NCI-H1694 treated with DMSO at 0.1 percent for 48 hours (cell line): ENCODE data around the gene USP21.

Experiments used
- DNase-seq: peaks from one replicate; lab custom pipeline; 2025; lab: John Stamatoyannopoulos, UW

The USP21 gene

DNA sequence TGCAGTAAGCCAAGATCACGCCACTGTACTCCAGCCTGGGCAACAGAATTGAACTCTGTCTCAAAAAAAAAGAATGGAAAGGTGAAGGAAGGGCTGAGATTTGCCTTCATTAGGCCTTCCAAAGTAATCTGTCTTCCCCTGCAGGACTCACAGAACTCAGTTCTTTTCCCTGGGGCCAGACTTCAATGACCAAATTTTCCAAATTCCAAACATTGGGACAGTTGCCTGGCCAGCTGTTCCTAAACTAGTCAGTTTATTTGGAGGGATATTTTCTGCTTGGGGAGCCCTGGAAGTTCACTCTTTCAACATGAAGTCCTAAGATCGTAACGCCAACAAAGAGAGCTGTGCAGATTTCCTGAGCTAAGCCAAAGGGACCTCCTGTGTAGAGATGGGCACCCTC lies 21.4 kb upstream of the USP21 start:
- no peak for DNase-seq

DNA sequence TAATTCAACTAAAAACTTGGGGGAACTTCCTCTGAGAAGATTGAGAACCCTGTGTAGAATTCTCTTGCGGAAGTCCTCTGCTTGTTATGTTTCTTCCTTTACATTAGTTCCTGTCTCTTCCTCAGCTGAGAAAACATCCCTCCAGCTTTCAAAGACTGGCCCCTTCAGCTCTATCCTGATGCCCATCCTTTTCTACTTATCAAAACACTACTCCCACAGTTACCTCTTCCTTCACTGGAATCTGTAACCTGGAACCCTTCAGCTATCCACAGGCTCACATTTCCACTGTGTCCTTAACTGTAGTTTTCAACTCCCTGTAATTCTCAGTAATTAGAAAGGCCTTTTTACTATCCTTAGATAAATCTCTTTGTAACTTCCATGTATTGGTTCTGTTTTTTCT lies 20.9 kb upstream of the USP21 start:
- DNase-seq = no peak

DNA sequence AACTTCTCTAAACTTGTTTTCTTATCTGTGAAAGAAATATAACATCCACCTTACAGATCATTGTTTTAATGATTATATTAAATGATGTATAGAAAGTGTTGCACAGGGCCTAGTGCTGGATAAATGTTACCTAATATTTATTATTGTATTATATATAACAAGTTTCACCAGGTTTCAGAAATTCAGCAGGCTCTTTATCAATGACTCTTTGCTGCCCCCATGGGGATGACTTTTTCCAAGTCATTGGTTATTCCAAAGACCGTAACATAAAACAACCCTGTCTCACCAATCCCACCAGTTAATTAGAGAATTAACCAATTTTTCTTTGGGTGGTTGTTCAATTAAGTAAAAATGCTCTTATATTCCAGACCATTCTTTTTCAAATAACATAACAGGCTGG lies 19.5 kb upstream of the USP21 start:
- peak; percentile 45 for DNase-seq

DNA sequence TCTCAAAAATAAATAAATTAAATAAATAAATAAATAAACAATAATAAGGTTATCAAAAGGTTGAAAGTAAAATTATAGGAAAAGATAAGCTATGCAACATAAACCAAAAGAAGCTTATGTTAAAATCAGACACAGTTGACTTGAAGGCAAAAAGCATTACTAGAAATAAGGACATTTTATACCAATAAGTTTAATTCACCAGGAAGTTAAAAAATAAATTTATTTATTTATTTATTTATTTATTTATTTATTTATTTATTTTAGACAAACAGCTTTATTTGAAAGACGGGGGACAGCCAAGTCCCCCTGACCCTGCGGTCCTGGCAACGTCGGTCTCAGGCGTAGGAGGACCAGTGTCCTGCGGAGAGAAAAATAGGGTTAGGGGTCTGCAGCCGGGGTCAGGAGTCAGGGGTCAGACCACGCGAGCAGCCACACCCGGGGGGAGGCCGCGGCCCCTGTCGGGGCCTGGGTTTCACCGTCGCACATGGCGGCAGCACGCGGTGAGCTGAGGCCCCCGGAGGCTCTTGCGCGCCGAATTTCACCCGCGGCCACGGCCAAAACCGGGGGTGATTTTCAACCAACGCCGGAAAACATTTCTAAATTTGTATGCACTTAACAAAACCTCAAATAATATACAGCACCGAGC lies 18.4 kb upstream of the USP21 start:
- no peak for DNase-seq

DNA sequence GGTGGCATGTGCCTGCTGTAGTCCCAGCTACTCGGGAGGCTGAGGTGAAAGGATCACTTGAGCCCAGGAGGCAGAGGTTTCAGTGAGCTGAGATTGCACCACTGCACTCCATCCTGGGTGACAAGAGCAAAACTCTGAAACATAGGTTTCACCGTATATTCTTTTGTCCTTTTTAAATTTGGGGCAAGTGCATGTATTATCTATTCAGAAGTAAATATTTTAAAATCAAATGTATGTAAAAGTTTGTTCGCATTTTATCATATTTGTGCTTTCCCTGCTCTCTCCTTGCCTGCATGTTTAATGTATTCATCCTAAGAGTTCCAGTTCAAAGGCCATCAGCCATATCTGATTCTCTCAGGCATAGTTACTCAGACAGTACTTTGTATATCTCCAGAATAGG lies 13.5 kb upstream of the USP21 start:
- DNase-seq = peak; percentile 35

DNA sequence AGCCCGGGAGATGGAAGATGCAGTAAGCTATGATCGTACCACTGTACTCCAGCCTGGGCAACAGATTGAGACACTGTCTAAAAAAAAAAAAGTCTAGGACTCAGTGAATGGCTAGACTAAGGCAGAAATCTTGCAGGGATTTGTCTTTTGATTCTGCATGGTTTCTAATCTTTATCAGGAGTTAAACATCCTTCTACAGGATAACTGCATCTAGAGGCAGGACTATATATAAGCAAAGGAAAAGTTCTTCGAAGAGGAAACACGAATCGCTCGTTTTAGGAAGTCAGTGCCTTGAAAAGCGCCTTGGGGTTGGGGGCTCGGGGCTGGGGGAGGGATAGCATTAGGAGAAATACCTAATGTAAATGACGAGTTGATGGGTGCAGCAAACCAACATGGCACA lies 6.1 kb upstream of the USP21 start:
- DNase-seq = no peak

DNA sequence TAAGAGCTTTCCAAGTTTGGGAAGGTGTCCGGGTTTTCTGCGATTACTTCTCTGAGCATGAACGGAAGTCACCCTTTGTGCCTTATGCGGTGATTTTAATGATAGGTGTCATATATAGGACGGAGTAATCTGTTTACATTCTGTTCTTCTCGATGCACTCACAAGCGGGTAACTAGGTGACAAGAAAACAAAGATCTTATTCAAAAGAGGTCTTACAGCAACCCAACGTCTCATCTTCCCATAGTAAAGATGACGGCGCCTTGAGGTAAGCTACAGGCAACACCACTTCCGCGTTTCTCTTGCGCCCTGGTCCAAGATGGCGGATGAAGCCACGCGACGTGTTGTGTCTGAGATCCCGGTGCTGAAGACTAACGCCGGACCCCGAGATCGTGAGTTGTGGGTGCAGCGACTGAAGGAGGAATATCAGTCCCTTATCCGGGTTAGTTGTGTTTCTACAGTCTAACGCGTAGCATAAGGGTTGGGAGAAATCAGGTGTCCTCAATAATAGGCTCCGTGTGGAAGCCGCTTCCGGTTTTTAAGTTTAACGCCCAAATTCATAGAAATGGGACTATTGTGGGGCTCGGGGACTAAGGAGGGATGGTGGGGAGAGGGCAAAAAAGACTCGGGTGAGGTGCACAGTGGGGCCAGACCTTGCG lies 5.5 kb upstream of the USP21 start, which contains the start of gene UFC1:
Gene UFC1, plus strand, starts transcription at position 297 of the 656 bp plus-strand sequence. Its CDS starts 20 bp downstream, at position 317.
- DNase-seq = peak; percentile 95

DNA sequence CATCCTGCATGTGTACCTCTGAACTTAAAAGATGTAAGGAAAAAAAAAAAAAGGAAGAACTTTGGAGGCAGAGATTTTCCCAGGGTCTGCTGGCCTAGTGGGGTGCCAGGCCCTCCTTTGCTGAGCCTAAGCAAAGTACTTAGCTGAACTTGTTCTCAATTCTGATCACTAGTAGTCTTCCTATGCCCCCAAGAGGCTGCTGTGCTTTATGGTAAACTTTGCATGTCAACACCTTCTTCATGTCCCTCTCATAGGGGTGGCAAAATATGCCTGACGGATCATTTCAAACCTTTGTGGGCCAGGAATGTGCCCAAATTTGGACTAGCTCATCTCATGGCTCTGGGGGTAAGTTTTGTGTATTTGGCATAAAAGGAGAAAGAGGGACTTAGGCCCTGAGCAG lies 1.4 kb upstream of the USP21 start:
- DNase-seq = no peak

DNA sequence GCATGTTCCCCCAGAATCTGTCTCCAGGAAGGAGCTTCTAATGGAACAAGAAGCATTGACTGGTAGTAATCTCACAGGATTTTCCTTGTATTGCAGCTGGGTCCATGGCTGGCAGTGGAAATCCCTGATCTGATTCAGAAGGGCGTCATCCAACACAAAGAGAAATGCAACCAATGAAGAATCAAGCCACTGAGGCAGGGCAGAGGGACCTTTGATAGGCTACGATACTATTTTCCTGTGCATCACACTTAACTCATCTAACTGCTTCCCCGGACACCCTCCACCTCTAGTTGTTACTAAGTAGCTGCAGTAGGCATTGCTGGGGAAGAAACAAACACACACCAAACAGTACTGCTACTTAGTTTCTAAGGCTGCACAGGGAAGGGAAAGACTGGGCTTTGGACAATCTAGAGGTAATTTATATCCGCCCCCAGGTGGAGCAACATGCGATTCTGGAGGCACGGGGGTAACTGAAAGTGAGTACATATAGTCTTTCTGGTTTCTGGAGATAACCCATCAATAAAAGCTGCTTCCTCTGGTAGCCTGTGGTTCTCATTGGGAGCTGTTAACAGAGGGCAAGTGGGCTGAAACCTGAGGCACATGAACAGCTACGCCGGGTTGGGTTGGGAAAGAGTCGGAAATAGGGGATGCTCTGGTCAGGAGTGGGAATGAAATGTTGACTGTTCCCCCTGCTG lies 837 bp upstream of the USP21 start:
- no peak for DNase-seq

DNA sequence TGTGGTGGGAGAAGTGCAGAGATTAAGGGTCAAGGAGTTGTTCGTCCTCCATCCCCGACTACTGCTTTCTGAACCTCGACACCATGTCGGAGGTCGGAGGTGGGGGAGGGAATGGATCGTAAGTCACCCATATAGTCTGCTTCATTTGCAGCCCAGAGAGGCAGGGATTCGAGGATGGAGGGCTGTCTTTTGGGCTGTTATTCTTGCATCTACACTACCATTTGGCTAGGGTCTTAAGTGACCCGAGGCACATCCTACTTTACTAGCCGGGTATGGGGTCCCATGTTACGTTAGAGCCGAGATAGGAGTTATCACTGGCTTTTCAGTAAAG lies 578 bp downstream of the USP21 start:
- DNase-seq = no peak

DNA sequence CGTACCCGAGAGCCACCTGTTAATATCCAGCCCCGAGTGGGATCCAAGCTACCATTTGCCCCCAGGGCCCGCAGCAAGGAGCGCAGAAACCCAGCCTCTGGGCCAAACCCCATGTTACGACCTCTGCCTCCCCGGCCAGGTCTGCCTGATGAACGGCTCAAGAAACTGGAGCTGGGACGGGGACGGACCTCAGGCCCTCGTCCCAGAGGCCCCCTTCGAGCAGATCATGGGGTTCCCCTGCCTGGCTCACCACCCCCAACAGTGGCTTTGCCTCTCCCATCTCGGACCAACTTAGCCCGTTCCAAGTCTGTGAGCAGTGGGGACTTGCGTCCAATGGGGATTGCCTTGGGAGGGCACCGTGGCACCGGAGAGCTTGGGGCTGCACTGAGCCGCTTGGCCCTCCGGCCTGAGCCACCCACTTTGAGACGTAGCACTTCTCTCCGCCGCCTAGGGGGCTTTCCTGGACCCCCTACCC lies 1.4 kb downstream of the USP21 start:
- no peak for DNase-seq

DNA sequence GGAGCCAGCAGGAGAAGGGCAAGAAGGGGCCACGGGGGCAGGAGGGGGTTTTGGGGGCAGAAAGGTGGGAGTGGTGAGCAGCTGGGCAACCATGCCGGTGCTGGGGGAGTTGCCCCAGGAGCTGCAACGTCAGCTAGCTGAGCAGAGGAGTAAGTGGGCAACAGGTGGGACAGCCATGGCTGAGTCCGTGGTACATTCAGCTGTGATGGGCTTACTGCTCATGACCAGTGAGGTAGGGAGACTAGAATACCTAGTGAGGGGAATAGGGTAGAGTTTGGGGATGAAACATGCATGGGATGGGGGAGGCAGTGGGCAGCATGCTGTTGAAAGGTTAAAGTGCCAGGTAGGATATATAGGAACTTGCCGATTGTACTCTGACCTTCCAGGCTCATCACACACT lies 2.4 kb downstream of the USP21 start:
- DNase-seq = no peak

DNA sequence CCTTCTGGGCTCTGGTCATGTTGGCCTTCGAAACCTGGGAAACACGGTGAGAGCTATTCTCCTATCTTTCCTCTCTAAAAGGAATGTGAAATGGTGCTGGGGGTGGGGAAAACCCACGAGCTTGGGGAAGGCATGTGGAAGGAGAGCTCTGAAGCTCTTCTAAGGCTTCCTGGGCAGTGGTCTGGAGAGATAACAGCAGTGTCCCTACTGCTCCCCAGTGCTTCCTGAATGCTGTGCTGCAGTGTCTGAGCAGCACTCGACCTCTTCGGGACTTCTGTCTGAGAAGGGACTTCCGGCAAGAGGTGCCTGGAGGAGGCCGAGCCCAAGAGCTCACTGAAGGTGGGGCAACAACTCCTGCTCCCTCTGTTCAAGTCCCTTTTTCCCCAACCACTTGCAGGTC lies 2.8 kb downstream of the USP21 start:
- no peak for DNase-seq

DNA sequence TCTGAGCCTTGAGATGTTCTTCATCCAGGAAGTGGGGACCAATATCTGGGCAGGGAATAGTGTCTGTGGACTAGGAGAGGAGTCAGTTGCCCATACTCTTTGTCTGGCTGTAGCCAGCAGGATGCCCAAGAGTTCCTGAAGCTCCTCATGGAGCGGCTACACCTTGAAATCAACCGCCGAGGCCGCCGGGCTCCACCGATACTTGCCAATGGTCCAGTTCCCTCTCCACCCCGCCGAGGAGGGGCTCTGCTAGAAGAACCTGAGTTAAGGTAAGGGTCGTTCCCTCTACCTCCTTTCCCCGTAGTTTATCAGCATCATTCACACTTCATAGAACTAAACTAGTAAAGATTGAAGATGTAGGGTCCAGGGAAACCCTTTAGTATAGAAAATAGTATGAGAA lies 3.5 kb downstream of the USP21 start:
- DNase-seq = no peak

DNA sequence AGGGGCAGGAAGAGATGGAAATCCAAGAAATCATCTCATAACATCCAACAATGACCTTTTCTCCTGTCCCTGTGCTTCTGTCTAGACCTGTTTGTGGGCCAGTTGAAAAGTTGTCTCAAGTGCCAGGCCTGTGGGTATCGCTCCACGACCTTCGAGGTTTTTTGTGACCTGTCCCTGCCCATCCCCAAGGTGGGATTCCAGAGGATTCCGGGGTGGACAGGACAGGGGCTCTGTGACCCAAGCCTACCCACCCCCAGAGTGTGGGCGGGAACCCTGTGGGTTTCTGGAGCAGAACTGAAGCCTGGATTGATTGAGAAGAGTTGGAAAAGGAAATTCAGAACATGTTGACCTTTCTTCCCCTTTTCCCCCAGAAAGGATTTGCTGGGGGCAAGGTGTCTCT lies 4.5 kb downstream of the USP21 start:
- DNase-seq = no peak

DNA sequence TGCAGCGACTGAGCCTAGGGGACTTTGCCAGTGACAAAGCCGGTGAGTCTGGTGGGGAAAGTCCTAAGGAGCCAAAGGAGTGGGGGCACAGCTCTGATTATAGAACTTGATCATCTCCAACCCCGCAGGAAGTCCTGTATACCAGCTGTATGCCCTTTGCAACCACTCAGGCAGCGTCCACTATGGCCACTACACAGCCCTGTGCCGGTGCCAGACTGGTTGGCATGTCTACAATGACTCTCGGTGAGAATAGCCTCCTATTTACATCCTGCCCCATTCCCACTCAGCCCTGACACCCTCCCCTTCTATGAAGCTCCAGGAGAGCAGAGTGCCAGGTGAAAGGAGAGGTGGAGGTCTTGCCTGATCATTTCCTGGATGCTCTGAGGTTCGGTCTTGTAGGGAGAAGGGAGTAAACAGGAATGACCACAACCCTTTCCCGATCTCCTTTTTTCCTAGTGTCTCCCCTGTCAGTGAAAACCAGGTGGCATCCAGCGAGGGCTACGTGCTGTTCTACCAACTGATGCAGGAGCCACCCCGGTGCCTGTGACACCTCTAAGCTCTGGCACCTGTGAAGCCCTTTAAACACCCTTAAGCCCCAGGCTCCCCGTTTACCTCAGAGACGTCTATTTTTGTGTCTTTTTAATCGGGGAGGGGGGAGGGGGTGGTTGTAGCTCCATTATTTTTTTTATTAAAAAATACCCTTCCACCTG lies 5.8 kb downstream of the USP21 start:
- DNase-seq = no peak

DNA sequence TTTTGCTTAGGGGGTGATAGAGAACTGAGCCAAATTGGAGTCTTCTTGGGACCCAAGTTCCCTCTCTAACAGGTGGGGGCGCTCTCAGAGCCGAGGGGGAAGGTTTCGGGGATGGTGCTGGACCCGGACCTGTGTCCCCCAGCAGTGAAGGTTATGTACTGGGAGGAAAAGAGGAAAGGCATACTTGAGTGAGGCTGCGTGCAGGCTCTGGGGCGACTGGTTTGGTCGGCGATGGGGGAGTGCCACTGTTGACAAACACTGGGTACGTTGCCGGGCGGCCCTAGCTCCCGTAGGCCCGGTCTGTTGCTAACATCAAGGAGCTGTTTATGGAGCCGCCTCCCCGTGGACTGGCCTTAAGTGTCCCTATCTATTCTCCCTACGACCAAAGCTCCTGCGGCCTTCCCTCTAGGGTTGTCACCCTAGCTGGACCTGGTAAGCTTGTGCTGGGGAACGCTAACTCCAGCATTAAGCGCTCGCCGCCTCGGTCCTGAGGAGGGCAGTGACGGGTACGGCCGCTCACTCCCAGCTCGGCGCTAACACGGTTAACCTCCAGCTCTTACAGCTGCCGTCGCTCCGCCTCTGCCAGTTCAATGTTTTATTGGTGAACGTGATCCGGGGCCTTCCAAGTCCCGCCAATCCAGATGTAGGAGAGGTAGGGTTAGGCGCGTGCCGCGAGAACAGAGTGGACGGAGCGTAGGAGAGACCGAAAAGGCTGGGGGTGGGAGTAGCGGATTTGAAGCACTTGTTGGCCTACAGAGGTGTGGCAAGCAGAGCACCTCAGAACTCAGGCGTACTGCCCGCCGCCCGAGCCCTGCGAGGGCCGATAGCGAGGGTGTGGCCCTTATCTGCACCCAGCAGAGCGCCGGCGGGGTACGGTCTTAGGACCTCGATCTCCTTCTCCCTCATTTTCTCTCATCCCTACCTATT lies 6.7 kb downstream of the USP21 start, which contains the start of gene PPOX:
Gene PPOX, plus strand, starts transcription at position 685 of the 927 bp plus-strand sequence. CDS start 422 bp downstream, outside the sequence.
- peak; percentile 99 for DNase-seq

DNA sequence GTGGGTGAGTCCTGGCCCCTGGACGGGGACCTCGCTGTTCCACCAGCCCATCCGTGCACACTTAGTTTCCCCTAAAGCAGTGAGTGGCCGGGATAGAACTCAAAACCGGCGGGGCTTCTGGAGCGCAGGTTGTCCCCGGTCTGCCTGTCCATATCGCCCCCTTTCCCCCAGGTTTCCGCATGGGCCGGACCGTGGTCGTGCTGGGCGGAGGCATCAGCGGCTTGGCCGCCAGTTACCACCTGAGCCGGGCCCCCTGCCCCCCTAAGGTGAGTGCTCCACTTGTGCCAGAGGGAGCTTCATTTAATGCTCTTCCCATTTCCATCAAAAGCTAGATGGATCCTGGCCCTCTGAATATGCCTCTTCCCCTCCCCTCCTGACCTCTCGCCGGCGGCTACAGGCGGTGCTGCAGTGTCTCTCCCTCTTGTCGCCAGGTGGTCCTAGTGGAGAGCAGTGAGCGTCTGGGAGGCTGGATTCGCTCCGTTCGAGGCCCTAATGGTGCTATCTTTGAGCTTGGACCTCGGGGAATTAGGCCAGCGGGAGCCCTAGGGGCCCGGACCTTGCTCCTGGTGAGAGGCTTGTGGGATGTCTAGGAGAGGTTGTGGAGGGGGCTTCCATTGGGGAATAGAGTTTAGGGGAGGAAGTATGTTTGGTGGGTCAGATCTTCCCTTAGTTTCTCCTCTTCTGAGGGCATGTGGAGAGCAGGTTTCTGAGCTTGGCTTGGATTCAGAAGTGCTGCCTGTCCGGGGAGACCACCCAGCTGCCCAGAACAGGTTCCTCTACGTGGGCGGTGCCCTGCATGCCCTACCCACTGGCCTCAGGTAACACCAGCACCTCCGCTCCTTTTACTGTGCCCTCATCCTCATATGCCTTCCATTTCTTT lies 7.6 kb downstream of the USP21 start:
- no peak for DNase-seq

DNA sequence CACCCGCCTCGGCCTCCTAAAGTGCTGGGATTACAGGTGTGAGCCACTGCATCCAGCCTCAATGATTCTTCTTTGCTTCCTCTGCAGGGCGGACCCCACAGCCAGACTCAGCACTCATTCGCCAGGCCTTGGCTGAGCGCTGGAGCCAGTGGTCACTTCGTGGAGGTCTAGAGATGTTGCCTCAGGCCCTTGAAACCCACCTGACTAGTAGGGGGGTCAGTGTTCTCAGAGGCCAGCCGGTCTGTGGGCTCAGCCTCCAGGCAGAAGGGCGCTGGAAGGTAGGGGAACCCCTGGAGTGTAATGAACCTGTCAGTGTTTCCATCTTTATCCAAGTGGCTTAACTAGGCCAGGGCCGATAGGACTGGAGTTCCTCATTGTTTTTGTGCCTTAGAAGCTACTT lies 9.6 kb downstream of the USP21 start:
- no peak for DNase-seq

DNA sequence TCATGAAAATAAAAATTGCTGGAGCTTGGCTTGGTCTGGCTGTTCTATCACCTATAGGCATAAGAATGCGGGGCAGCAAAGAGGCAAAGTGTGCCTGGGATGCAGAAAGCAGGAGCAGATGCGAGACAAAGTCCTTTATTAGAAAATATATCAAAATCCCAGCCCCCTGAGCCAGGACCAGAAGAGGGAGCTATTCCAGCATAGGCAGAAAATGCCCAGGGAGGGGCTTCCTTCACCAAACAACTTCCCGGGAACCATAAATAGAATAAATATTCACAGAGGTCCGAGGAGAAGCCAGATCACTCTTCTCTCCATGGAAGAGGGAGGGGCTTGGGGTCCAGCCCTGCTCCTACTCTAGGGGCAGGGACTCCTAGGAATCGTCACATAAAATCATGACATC lies 11.9 kb downstream of the USP21 start:
- DNase-seq = no peak

DNA sequence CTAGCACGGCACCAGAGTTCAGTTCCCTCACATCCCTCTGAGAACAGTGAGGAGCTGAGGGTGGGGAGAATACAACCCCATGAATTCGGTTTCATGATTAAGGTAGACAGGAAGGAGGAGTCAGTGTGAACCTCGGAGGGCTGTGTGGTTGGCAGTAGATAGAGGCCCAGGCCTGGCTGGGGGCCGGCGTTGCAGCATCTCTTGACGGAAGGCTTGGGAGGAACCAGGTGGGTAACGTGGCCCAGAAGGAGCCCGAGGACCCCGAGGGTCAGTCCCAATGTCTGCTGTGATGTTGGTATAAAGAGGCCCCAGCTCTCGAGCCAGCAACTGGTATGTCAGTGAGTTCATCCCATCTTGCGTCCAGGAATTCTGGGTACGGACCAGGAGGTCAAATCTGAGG lies 12.4 kb downstream of the USP21 start:
- no peak for DNase-seq
